ENCODE results near the gene PTPRN2.

DNA sequence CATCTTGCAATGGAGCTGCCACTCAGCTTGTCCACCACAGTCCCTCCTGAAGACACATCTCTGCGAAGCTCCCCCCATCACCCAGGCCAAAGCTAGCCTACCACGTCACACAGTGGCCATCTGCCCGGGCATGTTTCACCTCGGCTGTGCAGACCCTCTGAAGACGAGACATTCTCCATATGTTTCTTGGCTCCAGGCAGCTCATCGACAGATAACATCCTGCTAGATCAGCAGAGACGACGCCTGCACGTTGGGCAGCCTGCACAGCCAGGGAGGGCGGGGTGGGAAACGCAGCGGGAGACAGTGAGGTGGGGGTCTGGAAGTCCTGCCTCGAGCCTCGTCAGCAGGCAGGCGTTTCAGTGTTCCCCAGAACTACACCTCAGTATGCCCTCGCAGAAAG lies 53.0 kb downstream of the PTPRN2 start:
- TF ChIP-seq HDGF (IDR thresholded peaks at IDR 0.05; ENCODE audit: borderline replicate concordance) (no peak), ELF4 (IDR thresholded peaks at IDR 0.05) (no peak), BHLHE40 (IDR thresholded peaks at IDR 0.05; ENCODE audit: borderline replicate concordance) (no peak), TARDBP (IDR thresholded peaks at IDR 0.05) (no peak), CTBP1 (IDR thresholded peaks at IDR 0.05; ENCODE audit: borderline replicate concordance) (no peak)
